ENCODE results near the gene RNF151. TPM values are rescaled to one million over a fixed set of nuclear protein-coding genes. Genes with fewer than 3 reads are reported as not detected.

Gene RNF151
- total RNA-seq, 4 donors from 2014 or later, result not detected

- WGBS, 2 donors (ENCODE audit: low coverage in 1 of 2), result 67 to 86% methylated on average over 4 to 23 of the region's 26 CpGs
- Histone ChIP-seq H3K4me1 (no peaks in the 10 kb centered on the region), H3K4me3 (no peak overlapping the region), H3K9me3 (no peaks in the 10 kb centered on the region), H3K27me3 (no peaks in the 10 kb centered on the region), H3K36me3 (peaks cover 0 to 45% (median 28%) of the 10 kb centered on the region in 4 donors), H3K27ac (peak overlapping the region in 3 of 4 donors; percentile 25 to 67 (median 32))
- no peak for DNase-seq
- TF ChIP-seq POLR2AphosphoS5 (IDR thresholded peaks at IDR 0.05) (no peak), POLR2A (IDR thresholded peaks at IDR 0.05) (no peak), EP300 (IDR thresholded peaks at IDR 0.05; ENCODE audit: low read depth) (no peak), CTCF (IDR thresholded peaks at IDR 0.05) (no peak)
- in situ Hi-C loops (cut with MboI; ENCODE audit: low pct_ligation_motif_present in 1 of 4, low pct_unique_long_range_greater_than_20kb in 1 of 4, low sequenced_read_pairs in 3 of 4) (no loop called here), intact Hi-C loops (cut with DNase I; ENCODE audit: low total_unique reads) (no loop called here)
These were observed 31.1 kb downstream of the RNF151 start for GRCh38 chr16:1997494-1998359.

DNA sequence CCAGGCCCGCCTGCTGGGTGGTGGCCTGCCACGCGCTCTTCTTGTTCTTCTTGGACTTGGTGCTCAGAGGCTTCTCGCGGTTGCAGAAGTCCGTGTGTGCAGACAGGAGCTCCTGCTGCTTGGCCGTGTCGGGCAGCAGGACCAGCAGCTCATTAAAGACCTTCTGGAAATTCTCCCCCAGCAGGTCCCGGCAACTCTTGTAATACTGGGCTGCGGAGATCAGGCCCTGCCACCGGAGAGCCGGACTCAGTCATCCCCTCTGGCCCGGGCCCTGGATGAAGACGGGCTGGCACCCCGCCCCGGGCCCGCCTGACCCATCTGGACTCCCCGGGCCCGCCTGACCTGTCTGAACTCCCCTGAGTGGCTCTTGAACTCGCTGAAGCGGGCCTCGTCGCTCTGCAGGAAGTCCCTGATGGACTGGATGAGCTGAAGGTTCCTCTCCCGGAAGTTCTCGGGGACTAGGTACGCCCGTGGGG lies 31.7 kb downstream of the RNF151 start:
- Histone ChIP-seq H3K27me3 (no peaks in the 10 kb centered on the region), H3K4me1 (peaks cover 0 to under 1% (median 0%) of the 10 kb centered on the region in 4 donors), H3K9me3 (no peaks in the 10 kb centered on the region), H3K36me3 (peaks cover 0 to 45% (median 28%) of the 10 kb centered on the region in 4 donors), H3K4me3 (no peak overlapping the region), H3K27ac (peak overlapping the region in 1 of 4 donors; percentile 57)
- 94% methylated on average over 27 of the region's 27 CpGs; no CpG with 5 or more reads in 1 of the 2 donors for WGBS, 2 donors (ENCODE audit: low coverage in 1 of 2)
- no peak for DNase-seq
- in situ Hi-C loops (cut with MboI; ENCODE audit: low pct_ligation_motif_present in 1 of 4, low pct_unique_long_range_greater_than_20kb in 1 of 4, low sequenced_read_pairs in 3 of 4) (no loop called here), intact Hi-C loops (cut with DNase I; ENCODE audit: low total_unique reads) (no loop called here)
- no peak for TF ChIP-seq POLR2AphosphoS5 (IDR thresholded peaks at IDR 0.05)
- TF ChIP-seq POLR2A (IDR thresholded peaks at IDR 0.05), result no peak
- no peak for TF ChIP-seq CTCF (IDR thresholded peaks at IDR 0.05)
- no peak for TF ChIP-seq EP300 (IDR thresholded peaks at IDR 0.05; ENCODE audit: low read depth)

DNA sequence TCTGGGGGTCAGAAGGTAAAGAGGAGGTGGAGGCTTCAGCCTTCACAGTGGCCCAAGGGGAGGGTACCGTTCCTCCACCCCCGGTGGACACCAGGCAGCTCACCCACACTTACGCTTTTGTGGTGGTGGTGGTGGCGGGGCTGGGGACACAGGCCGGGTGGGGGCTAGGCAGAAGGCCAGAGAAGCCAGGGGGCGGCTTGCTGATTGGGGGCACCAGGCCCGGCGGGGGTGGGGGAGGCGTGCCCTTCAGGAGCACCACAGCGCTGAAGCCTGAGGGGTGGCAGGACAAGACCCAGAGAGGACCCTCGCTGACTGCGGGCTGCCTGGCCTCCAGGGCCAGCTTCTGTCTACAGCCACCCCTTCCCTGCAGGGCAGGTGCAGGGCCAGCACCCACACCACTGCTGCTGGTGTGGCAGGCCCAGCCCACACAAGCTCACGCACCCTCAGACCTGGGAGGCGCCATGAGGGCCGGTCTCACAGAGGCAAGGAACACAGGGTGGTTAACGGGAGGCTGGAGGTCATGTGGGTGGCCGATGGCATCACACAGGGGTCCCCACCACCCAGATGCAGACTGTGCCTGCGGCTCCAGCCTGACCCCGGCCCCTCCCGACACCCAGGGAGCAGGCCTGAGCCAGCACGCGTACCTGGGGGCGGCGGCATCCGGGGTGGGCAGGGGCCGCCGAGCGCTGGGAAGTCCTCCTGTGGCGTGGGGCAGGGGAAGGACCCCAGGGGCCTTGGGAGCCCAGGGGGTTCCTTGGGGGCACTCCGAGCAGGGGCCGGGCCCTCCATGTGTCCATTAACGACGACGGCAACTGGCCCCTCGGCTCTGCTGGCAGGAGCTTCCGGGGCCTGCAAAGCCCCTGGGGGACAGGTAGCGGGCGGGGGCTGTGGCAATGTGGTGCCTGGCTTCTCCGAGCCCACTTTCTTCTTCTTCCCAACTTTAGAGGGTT lies 32.5 kb downstream of the RNF151 start:
- no peak for DNase-seq
- Histone ChIP-seq H3K36me3 (peaks cover 0 to 45% (median 28%) of the 10 kb centered on the region in 4 donors), H3K4me1 (peaks cover 6 to 7% (median 7%) of the 10 kb centered on the region in 4 donors), H3K4me3 (no peak overlapping the region), H3K27me3 (no peaks in the 10 kb centered on the region), H3K27ac (no peak overlapping the region), H3K9me3 (no peaks in the 10 kb centered on the region)
- intact Hi-C loops (cut with DNase I; ENCODE audit: low total_unique reads), result no loop called here
- no peak for TF ChIP-seq POLR2A (IDR thresholded peaks at IDR 0.05)
- TF ChIP-seq EP300 (IDR thresholded peaks at IDR 0.05; ENCODE audit: low read depth), result no peak
- TF ChIP-seq POLR2AphosphoS5 (IDR thresholded peaks at IDR 0.05), result no peak
- TF ChIP-seq CTCF (IDR thresholded peaks at IDR 0.05), result no peak
- 60 to 95% methylated on average over 1 to 35 of the region's 39 CpGs for WGBS, 2 donors (ENCODE audit: low coverage in 1 of 2)
- in situ Hi-C loops (cut with MboI; ENCODE audit: low pct_ligation_motif_present in 1 of 4, low pct_unique_long_range_greater_than_20kb in 1 of 4, low sequenced_read_pairs in 3 of 4), result no loop called here

All from transverse colon (tissue), 4 donors.